Choroid plexus epithelial cell (primary cell): ENCODE results near the gene CTBP2.
A peak's percentile ranks its signal among the peaks of the same experiment; 100 is the strongest.

Experiments used
- DNase-seq: peaks from one replicate; pipeline ENCODE4 v3.0.0-alpha.2; 2010; ENCODE audit warnings: low read depth
- H3K4me3 ChIP-seq: 2 replicates; pipeline ENCODE4 v1.5.1; 2011; ENCODE audit warnings: low read depth, mild to moderate bottlenecking, control low read depth, low read length, moderate library complexity
- CTCF ChIP-seq: conservative IDR thresholded peaks from 2 replicates; pipeline ENCODE4 v1.5.1; 2011; ENCODE audit warnings: low read depth, mild to moderate bottlenecking, control low read depth, inconsistent platforms, low read length, moderate library complexity

Gene CTBP2

GRCh38 chr10:125120053-125120710 lies 40.2 kb downstream of the CTBP2 start:
- peak; percentile 41 for DNase-seq
- no peak for TF ChIP-seq CTCF
- H3K4me3 ChIP-seq: no peak overlapping the region

- no peak for DNase-seq
- no peak for TF ChIP-seq CTCF
- H3K4me3 ChIP-seq: no peak overlapping the region
These were observed 41.7 kb downstream of the CTBP2 start for GRCh38 chr10:125118701-125119100.

- TF ChIP-seq CTCF: no peak
- H3K4me3 ChIP-seq: no peak overlapping the region
- DNase-seq: no peak
These were observed 42.3 kb downstream of the CTBP2 start for GRCh38 chr10:125118011-125118611.

GRCh38 chr10:125116652-125117310 lies 43.6 kb downstream of the CTBP2 start:
- H3K4me3 ChIP-seq: no peak overlapping the region
- no peak for TF ChIP-seq CTCF
- DNase-seq: no peak

- TF ChIP-seq CTCF: no peak
- DNase-seq: no peak
- H3K4me3 ChIP-seq: no peak overlapping the region
These were observed 44.2 kb downstream of the CTBP2 start for GRCh38 chr10:125116041-125116649.

- no peak for DNase-seq
- no peak for TF ChIP-seq CTCF
- no peak overlapping the region for H3K4me3 ChIP-seq
These were observed 45.0 kb downstream of the CTBP2 start for GRCh38 chr10:125115409-125115808.
